HG02981 (cell line): ENCODE measurements around the gene SLC2A13.
"Not testable (repeated sequence)": the region's sequence is repeated elsewhere in the genome, so short reads cannot be mapped to it uniquely, and the experiment has no call there.

Experiments
- ATAC-seq: cut with Tn5 transposase; IDR thresholded peaks from one replicate; pipeline ENCODE4 v1.9.1; 2021; ENCODE audit warnings: mild to moderate bottlenecking, moderate library complexity; ENCODE audit not compliant: unreplicated experiment

The SLC2A13 gene

DNA sequence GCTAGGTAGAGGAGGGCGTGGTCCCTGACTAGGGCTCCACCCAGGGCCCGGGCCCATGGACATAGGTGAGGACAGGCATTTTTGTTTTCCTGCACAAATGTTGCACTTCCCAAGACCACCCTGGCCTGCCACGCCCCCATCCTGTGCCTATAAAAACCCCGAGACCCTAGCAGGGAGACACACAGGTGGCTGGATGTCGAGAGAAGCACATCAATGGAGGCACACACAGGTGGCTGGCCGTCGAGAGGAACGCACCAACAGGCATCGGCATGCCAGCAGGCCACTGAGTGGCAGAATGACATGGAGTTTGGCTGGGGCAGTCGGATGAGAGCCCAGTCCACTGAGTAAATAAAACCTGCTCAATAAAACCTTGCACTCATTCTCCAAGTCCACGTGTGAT lies 328.4 kb downstream of the SLC2A13 start:
- no peak for ATAC-seq

DNA sequence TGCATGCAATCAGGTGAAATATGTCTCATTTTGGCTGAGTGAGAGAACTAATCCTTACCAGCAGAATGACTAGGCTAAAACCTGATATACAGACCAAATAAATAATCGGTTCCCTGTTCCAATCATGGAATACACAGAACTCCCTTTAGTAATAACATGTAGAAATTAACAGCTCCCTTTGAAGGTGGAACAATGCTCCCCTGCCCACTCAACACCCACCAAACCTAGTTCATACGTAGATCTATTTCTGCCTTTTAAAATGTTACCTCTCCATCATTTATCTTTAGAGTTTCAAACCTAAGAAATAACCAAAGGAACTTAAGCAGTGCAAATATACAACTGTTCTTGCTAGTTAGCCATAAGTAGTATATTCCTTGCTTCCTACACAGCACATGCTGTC lies 332.6 kb downstream of the SLC2A13 start:
- ATAC-seq = no peak

DNA sequence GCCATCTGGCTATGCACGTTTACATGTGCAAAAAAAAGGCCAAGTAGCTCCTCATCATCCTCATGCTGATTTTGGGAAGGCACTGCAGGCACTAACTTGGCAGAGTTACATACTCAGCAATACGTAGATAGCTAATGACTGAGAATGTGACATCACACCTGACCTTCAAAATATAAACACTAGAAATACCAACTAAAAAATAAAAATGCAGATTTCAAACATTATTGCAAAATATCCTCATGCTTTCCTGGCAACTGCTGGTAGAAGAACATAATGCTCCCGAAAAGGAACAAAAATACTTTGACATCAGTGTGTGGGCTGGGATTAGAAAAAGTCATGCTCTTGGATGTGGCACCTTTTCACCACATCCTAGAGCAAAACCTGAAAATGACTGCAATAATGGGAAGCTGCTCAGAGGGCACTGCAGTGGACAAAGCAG lies 333.0 kb downstream of the SLC2A13 start:
- ATAC-seq = no peak

DNA sequence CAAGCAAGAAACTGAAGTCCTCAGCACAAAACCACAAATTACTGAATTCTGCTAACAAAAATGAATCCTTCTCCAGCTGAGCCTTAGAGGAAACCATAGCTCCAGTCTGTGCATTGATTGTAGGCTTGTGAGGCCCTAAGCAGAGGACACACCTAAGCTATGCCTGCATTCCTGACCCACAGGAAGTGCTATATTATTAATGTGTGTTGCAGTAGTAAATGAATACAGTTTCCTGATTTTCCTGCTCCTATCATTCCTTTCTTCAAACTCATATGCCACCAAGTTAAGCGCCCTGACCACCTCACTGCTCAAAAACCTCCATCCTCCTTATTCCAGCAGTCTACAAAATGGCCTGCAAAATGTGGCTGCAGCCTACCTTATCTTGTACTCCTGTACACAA lies 334.4 kb downstream of the SLC2A13 start:
- ATAC-seq = no peak

DNA sequence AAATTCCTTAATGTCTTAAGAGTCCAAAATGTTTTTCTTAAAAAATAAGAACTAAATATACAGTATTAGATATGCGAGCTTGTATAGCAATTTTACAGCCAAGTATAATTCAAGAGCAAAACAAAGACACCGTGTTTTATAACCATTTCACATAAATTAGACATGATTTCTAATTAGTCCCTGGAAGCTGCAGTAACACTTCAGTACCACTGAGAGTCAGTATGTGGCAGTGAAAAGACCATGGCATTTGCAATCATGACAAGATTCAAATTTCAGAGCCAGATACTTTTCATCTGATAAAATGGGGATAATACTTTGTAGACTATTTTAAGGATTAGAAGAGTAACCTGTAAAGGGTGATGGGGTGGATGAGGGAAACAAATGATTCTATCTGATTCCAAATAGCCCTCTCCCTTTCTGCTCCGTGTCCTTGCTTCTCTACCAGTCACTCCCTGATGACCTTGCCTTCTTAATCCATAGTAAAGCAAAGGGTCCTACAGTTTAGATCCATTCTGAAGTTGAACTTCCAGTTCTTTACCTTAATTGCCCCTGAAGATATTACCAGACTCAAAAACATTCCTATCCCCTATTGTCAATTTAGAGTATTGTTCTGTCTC lies 340.8 kb downstream of the SLC2A13 start:
- ATAC-seq = peak; percentile 73

DNA sequence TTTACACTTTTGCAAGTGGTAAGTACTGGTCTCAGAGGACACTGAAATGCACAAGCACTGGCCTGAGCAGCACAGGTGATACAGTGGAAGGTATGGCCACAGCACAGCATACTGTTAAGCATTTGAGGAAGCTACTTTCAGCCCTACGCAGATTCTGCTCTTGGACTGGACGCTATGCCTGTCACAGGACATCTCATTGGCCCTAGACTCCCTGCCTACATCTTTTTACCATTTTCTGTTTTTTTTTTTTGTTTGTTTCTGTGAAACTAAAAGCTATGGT lies 342.1 kb downstream of the SLC2A13 start:
- ATAC-seq = no peak

DNA sequence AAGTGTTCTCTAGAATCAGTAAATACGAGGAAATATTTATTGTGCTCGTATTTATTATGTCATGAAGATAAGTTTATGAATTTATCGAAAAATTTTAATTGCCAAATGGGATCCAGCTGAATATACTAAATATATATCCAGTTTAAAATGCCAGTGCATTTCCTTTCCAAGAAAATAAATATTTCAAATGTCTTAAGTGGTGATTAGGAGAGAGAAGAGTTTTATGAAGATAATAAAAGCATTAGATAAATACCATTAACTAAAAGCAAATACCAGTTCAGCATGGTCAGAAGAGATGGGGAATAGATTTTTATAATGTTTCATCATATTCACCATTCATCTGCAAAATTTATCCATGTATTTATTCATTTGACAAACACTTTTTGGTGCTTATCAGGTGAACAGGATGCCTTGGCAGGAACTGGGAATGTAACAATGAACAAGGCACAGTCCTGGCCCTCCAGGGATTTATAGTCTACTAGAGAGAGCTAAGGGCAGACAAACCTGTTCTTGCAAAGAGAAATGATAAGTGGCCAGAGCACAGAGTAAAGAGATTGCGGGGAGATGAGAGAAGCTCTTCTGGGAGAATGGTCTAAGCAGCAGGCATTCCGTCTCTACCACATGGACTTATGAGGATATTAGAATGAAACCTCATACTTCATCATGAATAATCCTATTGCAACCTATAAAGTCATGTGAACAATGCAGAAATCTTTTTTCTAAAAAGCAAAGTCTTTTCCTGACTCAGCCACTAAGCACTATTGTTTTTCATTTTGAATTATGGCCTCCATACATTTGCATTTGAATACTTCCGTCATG lies 342.6 kb downstream of the SLC2A13 start:
- no peak for ATAC-seq

DNA sequence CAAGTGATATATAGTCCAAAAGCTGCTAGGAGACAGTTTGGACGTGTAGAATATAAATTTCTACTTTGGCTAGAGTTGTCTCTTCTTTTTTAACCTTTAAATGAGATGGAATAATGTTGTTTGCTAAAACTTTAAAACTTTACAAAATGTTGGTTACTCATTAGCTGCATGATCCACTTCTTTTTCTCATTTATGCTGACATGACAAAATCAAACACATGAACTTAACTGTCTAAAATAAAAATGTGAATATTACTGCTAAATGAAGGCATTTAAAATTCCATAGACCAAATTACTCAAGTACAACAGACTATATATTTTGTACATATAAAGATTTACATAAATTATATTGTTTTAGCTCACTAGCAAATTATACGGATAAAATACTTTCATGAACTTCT lies 350.4 kb downstream of the SLC2A13 start:
- ATAC-seq = no peak

DNA sequence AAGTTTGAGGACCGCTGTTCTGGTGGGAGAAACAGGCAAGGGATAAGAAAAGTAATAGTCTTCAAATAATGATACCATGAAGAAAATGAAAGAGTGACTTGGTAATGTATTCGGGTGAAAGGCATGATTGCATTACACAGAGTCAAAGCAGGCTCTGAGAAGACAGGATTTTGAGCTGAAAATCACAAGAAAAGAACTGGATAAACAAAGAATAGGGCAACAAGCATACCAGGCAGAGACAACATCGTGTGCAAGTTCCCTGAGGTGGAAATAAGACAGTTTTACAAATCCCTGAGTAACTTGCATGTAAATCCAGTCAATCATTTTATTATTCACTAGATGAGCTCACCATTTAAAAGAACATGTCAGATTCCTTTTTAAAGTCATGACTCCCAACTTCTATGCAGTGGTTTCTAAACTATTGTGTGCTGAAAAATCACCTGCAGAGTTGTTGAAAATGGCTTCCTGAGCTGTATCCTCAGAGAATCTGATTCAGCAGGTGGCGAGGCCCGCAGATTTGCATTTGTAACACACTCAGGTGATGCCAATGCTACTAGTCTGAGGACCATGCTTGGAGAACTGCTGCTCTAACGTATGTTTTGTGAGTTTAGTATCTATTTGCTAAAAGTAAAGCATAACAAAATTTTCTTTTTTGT lies 353.3 kb downstream of the SLC2A13 start:
- no peak for ATAC-seq

DNA sequence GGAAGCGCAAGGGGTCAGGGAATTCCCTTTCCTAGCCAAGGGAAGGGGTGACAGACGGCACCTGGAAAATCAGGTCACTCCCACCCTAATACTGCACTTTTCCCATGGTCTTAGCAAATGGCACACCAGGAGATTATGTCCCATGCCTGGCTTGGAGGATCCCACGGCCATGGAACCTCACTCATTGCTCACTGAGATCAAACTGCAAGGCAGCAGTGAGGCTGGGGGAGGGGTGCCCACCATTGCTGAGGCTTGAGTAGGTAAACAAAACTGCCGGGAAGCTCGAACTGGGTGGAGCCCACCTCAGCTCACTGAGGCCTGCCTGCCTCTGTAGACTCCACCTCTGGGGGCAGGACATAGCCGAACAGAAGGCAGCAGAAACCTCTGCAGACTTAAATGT lies 359.7 kb downstream of the SLC2A13 start:
- ATAC-seq = not testable (repeated sequence)

DNA sequence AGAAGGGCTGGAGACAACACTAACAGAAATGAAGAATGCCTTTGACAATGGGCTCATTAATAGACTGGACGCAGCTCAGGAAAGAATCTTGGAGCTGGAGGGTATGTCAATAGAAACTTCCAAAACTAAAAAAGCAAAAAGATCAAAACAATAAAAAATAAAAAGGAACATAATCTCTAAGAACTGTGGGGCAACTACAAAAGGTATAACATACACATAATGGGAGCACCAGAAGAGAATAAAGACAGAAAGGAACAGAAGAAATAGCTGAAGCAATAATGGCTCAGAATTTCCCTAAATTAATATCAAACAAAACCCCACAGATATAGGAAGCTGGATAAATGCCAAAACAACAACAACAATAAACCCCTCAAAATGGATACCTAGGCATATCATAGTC lies 362.2 kb downstream of the SLC2A13 start:
- ATAC-seq = no peak

DNA sequence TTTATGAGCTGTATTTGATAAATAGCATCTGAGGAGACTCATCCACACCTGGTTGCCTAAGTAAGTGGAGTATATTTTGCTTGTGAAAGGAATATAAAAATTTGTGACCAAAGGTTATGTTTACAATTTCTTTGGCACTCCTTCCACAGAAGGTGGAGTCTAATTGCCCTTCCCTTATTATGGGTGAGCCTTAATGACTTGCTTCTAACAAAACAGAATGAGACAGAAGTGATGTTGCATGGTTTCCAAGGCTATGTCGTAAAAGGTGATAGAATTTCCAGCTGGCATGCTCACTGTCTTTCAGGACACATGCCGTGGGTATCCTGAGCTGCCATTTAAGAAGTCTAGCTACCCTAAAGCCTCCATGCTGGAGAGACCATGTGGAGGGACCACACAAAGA lies 369.5 kb downstream of the SLC2A13 start:
- ATAC-seq = no peak

DNA sequence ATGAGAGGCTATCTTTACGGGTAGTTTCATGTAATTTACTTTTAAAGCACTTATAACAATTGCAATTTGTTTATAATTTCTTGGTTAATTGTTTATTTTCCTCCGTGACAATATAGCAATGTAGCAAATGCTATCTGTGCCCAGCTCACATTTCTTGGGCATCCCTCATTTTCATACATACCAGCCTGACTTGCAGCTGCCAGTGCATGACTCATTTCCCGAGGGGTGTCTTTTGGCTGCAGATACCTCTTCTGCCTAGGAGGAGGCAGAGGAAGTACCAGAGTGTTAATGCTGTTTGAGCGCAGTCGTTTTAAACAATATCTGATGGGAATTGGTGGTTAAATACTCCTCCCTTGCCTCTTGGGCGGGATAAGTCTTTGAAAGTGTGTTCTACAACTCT lies 382.1 kb downstream of the SLC2A13 start:
- ATAC-seq = no peak

DNA sequence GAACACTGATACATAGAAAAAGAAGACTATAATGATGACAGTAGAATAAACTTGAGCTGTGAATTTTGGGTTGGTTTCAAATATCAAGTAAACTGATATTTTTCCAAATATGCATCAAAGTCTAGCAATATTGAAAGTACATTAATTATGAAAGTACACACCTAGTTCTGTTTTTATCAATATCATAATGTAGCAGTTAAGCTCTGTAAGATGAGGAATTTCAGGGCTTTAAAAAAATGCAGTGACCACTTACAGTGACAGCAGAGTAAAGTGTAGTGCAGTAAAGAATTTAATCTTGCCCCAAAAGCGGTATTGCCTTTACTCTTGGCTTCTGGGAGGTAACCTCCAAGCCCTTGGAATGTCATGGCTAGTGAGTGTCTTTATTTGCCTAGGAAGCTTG lies 383.4 kb downstream of the SLC2A13 start:
- no peak for ATAC-seq

DNA sequence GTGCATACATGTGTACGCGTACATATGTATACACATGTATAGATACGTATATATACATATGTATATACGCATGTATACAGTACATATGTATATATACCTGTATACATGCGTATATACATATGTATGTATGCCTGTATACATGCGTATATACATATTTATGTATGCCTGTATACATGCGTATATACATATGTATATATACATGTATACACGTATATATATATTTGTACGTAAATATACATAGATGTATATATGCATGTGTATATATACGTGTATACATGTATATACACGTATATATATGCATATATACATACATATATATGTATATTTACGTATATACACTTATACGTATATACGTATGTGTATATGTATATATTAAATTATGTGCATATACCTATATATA lies 392.3 kb downstream of the SLC2A13 start:
- no peak for ATAC-seq

DNA sequence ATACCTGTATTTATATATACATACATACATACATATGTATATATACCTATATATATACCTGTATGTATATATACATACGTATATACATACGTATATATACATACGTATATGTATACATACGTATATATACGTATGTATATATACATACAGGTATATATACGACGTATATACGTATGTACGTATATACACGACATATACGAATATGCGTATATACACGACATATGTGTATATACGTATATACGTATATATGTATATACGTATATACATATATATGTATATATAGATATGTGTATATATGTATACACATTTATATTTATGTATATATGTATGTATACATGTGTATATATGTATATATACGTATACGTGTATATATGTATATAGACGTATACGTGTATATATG lies 393.5 kb downstream of the SLC2A13 start:
- ATAC-seq = no peak
